Epidermal melanocyte (primary cell): ENCODE data around the gene WNT11.

Experiments used
- DNase-seq: peaks from one replicate; pipeline ENCODE4 v3.0.0; 2011; ENCODE audit warnings: low spot score; ENCODE audit not compliant: insufficient read length

WNT11 gene

DNA sequence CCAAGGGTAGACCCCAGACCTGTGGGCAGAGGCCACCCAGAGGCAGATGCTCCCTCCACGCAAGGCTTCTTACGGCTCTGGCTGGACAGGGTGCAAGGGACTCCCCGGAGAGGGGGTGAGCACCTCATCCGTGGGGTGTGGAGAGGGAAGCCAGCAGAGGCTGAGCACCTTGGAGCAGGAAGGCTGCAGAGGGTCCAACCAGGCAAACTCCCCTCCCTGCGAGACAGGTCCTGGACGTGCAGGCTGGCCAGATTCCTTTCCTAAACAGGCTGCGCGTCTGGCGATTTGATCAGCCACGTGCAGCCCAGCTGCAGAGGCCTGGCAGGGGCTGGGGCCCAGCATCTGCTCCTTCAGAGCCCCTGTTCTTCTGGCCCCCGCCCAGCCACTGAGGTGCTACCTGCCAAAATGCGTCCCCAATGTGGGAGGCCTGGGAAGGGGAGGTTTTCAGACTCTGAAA lies 49.3 kb downstream of the WNT11 start:
- DNase-seq: no peak

GRCh38 chr11:76155500-76156227 lies 50.6 kb downstream of the WNT11 start:
- no peak for DNase-seq

GRCh38 chr11:76153571-76153923 lies 52.8 kb downstream of the WNT11 start:
- peak; percentile 94 for DNase-seq

DNA sequence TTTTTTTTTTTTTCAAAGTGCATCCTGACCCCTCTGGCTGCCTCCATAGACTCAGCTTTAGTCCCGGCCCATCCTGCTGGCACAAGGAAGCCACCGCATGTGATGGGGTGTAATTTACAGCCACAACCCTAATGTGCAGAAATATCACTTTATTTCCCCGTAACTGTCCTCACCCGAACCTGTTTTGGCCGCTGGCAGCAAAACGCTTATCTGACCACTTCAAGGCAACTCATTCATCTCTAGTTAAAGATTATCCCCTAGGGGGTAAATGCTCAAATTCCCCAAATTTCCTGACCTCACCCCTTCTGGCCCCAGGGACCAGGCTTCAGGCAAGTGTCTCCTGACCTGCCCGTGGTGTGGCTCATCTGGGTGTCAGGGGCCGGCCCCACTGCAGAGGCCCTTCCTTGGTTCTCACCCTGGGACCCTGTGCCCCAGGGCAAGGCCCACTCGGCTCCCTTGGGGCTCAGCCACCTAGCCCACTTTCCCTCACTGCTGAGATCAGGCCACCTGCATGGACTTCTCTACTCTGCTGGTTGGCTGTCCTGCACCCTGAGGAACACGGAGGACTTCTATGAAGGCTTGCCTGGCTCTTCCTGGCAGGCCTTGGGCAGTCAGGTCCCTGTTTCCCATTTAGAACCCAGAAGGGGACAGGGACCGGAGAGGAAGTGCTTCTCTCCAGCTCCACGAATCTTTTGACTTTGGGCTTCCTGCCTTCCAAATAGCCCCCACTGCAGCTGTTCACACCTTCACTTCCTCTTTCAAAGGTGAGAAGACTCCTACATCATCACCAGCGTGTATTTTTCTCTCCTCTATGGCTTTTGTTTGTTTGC lies 53.3 kb downstream of the WNT11 start:
- DNase-seq: no peak

- DNase-seq: peak; percentile 61
Observed at GRCh38 chr11:76152086-76152681, 54.1 kb downstream of the WNT11 start.

DNA sequence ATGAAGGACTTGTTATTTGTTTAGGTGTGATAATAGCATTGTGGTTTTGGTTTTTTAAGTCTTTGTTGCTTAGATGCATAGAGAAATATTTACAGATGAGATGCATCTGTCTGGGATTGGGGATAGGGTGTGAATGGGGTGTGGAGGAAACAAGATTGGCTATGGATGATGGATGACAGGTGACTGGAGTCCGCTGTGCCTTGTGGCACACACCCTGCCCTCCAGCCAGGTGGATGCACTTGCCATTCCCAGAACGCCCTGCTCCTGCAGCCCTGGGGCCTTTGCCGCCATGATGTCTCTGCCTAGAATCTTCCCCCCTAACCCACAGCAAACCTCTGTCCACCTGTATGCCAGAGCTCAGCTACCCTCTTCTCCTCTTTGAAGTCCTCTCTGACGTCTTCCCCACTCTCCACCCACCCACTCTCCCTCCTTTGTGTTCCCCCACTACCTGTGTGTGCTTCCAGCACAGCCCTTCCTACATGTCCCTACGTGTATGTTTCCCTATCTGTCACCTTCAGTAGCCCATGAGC lies 54.7 kb downstream of the WNT11 start:
- no peak for DNase-seq

GRCh38 chr11:76150141-76150540 lies 56.2 kb downstream of the WNT11 start:
- no peak for DNase-seq

GRCh38 chr11:76149713-76150112 lies 56.6 kb downstream of the WNT11 start:
- DNase-seq: no peak

- no peak for DNase-seq
Observed at GRCh38 chr11:76148941-76149613, 57.2 kb downstream of the WNT11 start.

- DNase-seq: no peak
Observed at GRCh38 chr11:76148231-76148630, 58.1 kb downstream of the WNT11 start.

GRCh38 chr11:76147106-76147740 lies 59.1 kb downstream of the WNT11 start:
- no peak for DNase-seq

DNA sequence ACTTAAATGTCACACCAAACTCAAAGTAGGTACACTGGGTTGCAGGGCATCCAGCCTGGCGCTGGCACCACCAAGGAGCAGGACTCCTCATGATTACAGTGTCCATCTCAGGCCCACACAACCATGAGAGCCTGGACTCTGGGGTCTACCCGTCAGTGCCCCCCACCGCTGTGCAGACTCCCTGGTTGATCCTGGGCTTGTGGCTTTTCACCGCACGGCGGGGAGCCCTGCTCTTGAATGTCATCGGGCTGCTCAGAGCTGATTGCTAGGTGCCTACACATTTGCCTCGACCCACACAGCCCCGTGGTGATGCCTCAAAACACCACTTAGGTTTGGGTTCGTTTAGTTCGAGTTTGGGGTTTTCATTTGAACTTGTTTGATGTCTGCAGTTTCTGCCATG lies 63.0 kb downstream of the WNT11 start:
- DNase-seq: no peak

DNA sequence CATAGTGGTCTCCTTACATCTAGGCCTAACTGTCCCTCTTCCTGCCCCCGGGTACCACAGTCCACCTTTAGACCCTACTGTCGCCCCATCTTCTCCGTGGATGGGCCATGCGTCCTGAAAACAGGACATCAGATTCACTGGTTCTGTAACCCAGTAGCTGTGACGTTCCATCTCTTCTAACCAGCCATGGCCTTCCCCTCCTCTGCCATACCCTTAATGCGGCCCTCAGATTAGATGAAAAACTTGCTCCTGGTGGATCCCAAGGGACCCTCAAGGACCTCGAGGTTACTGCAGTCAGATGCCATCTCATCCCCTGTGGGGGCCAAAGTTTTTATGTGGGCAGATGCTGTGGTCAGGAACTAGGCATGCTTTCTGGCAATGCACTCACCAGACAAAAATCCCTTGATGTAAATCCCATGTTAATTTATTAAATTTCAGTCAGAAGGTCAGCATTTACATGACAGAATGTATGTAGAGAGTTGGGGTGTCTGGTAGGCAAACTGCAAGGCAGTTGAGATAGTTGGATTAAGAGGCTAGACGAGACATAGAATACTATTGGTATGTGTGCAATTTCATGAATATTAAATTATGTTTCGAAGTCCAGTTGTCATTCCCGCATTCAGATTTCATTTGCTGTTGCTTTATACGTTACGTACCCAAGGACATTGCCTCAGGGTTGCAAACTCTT lies 64.3 kb downstream of the WNT11 start:
- no peak for DNase-seq

GRCh38 chr11:76140912-76141574 lies 65.3 kb downstream of the WNT11 start:
- no peak for DNase-seq

DNA sequence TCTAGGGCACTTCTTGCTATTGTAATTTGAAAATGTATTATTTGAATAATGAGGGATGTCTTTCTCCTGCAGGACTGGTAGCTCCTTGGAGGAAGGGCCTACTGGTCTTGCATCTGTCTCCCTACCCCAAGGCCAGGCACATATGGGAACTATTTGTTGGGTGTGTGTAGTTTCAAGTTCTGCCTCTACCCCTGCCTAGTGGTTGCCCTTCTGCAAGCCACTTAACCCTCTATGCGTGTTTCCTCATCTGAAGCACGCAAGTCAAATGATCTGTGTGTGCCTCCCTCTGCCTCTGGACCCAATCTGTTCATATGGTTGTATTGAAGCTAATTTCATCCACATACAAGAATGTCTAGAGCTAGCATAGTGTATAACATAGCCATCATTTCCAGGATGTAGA lies 67.0 kb downstream of the WNT11 start:
- no peak for DNase-seq
